H7 (cell line): ENCODE results near the gene POU3F1. TPM values are rescaled to one million over a fixed set of nuclear protein-coding genes. Genes with fewer than 3 reads are reported as not detected.
"Not testable (repeated sequence)": the region's sequence is repeated elsewhere in the genome, so short reads cannot be mapped to it uniquely, and the experiment has no call there.

Experiments
- DNase-seq: peaks from one replicate; pipeline ENCODE4 v3.0.0; 2012
- H3K27me3 ChIP-seq: 2 replicates; pipeline ENCODE4 v1.6.0; 2011; ENCODE audit warnings: mild to moderate bottlenecking, low read length; ENCODE audit not compliant: control insufficient read depth, insufficient read depth
- H3K36me3 ChIP-seq: replicated peaks from 2 replicates; pipeline ENCODE4 v1.5.1; 2011; ENCODE audit warnings: low read length; ENCODE audit not compliant: control insufficient read depth, insufficient read depth
- H3K4me3 ChIP-seq: 2 replicates; pipeline ENCODE4 v1.5.1; 2011; ENCODE audit warnings: low read depth, mild to moderate bottlenecking, control low read depth, low read length, moderate library complexity; ENCODE audit not compliant: insufficient read depth
- total RNA-seq: library from RNA; depleted of rRNA; stranded (reverse); fragments of >200 nt; shearing (Covaris generic); gene quantifications from 2 replicates; pipeline ENCODE4 v1.2.3, GENCODE V29; 2014

Gene POU3F1
- total RNA-seq, 1 experiment from 2014 or later = 2.9 TPM

DNA sequence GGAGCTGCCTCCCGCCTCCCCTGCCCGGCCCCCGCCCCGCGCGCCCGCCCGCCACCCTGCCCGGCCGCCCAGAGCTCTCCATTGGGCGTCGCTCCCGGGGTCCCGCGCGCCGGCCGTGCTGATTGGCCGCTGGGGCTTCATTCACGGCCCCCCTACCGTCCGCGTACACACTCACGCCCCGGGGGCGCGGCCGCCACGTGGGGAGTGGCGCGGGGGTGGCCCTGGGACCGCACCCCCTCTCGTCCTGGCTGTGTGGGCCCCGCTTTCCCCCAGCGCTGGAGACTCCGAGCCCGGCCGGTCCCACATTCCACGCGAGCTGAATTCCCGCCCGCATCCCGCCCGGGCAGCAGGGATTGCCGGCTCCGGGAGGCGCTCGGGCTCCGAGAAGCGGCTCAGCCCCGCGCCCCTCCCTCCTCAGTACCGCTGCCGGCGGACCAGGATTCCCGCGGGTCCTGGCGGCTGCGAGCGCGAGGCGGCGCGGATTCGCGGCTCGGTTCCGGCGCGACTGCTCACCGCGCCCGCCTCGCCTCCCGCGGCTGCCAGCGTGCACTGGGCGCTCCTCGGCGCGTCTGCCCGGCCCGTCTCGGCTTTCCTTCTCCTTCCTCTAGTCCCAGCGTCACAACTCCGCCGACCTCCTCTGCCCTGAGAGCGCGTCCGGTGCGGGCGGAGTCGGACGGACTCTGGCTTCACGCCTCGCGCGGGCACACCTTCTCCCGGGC lies 450 bp upstream of the POU3F1 start:
- Histone ChIP-seq H3K4me3 (peak overlapping the region; percentile 58), H3K27me3 (peaks cover 66% of the 10 kb centered on the region), H3K36me3 (no peaks in the 10 kb centered on the region; the same call in 1 of the 2 replicates)
- DNase-seq = peak; percentile 98

DNA sequence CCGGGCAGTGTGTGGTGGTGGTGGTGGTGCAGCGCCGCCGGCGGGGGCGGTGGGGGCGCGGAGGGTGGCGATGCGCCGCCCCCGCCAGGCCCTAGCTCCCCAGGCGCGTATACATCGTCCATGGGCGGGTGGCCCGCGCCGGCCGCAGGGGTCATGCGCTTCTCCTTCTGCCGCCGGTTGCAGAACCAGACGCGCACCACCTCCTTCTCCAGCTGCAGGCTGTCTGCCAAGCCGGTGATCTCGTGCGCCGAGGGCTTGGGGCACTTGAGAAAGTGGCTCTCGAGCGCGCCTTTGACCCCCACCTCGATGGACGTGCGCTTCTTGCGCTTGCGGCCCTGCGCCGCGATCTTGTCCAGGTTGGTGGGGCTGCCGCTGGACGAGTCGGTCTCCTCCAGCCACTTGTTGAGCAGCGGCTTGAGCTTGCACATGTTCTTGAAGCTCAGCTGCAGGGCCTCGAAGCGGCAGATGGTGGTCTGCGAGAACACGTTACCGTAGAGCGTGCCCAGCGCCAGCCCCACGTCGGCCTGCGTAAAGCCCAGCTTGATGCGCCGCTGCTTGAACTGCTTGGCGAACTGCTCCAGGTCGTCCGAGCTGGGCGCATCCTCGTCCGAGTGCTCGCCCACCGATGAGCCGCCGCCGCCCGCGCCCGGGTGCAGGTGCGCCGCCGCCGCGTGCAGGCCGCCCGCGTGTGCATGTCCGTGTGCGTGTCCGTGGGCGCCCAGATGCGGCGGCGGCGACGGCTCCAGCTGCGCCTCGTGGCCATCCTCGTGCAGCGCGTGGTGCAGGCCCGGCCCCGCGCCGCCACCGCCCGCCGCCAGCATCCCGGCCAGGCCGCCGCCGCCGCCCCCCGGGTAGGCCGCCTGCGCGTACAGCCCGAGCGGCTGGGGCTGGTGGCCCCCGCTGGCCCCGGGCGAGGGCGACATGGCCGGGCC lies 926 bp downstream of the POU3F1 start:
- peak; percentile 81 for DNase-seq
- Histone ChIP-seq H3K4me3 (peak overlapping the region; percentile 57), H3K36me3 (no peaks in the 10 kb centered on the region; the same call in 1 of the 2 replicates), H3K27me3 (peaks cover 65% of the 10 kb centered on the region)

DNA sequence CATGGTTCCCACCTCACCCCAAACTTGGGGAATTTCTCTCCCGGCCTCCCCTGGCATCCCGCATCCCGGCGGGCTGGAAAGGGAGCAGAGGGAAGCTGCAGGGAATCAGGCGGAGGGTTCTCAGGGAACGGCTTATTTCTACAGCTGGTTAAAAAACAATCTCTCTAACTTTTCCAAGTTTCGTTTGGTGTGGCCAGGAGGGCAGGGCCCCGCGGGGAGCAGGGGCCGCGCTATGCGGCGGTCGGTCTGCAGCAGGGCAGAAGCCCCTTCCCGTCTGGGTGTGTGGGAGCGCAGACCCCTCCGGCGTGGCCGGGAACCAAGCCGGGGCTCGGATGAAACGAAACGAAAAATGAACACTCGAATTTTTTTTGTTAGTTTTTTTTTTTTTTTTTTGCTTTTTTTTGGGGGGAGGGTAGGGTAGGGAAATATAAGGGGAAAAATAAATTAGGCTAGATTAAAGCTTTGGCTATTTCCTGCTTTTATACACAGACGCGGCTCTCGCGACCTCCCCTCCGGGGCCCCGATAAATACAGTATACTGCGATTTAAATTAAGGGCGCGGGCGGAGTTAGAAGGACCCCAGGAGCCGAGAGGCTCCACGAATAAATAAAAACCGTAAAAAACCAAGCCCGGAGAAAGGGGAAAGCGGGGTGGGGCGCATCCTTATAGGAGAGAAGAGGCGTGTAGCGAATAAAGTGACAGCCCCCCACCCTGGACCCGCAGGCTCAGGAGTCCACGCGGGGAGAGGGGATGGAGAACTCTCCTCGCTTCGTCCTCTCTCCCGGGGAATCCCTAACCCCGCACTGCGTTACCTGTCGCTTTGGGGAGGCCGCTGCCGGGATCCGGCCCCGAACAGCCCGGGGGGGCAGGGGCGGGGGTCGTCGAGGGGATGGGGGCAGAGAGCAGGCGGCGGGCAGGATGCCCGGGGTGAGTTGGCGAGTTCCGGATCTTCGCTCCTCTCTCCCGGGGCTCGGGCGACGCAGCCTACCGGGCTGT lies 2.1 kb downstream of the POU3F1 start:
- Histone ChIP-seq H3K4me3 (peak overlapping the region; percentile 57), H3K36me3 (no peaks in the 10 kb centered on the region; the same call in 1 of the 2 replicates), H3K27me3 (peaks cover 63% of the 10 kb centered on the region)
- peak; percentile 79 for DNase-seq

DNA sequence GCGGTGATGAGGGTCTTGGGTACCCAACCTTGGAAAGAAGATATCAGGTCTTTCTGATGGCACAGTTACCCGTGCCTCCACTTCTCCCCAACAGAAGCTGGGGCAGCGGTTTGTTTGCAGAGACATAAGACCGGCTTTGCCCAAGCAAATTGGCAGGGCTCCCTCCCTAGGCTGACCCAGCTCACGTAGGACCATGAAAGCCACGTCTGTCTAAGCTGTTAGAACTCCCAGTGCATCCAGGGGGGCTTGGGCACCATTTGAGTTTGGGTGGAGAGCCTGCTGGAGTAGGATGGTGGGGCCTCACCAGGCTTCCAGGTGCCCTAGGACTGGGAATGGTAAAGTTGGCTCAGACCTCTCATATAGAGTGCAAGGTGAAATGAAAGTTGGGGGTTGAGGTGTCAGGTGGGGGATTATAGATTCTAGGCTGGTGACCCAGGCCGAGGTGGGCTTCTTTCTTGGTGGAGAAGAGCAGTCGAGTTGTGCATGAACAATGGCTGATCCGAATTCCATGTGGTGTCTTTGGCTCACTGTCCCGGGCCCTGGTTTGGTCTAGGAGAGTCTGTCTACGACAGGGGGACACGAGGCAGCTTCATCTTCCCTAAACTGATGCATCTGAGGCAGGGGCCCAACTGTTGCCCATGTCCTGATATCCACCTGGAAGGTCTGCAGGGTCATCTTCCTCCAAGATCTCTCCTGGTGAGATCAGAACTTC lies 3.4 kb downstream of the POU3F1 start:
- DNase-seq = no peak
- Histone ChIP-seq H3K4me3 (no peak overlapping the region), H3K27me3 (peaks cover 54% of the 10 kb centered on the region), H3K36me3 (no peaks in the 10 kb centered on the region; the same call in 1 of the 2 replicates)

DNA sequence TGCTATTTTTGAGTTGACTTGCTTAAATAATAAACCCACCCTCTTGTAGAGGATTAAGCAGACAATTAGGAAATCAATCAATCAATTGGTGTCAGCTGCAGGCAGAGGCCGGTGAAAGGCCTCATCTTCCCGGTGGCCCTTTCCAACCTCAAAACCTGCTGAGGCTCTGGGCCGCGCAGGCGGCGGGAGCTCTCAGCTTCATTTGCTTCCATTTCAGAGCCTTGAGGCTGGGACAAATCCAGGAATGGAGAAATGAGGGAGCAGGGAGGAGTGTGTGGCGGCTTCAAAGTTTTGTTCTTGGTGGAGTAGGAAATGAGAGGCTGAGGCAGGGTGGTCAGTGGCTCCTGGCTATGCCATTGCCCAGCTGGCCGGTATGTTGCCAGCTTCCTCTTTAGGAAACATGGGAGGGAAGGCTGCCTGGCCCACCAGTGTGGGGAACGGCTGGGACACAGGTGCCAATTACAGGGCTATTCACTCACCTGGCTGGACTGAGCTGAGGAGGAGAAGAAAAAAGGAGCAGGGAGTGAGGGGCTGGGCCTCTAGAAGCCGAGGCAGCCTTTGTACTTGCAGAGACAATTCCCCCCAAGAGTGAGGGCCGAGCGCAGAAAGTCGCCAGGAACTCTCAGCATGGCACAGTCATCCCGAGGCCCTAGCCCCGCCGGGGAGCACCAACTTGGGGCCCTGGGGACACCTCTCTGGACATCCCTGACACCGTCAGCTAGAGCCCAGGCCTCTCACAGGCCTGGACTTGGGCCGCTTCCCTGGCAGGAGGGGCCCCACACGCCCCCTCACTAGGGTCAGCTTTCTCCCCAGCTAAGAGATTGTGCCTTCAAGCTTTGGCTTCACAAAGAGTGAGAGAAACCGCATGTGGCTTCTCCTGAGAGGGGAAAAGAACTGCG lies 4.4 kb downstream of the POU3F1 start:
- Histone ChIP-seq H3K27me3 (peaks cover 44% of the 10 kb centered on the region), H3K4me3 (no peak overlapping the region)
- DNase-seq = peak; percentile 58

DNA sequence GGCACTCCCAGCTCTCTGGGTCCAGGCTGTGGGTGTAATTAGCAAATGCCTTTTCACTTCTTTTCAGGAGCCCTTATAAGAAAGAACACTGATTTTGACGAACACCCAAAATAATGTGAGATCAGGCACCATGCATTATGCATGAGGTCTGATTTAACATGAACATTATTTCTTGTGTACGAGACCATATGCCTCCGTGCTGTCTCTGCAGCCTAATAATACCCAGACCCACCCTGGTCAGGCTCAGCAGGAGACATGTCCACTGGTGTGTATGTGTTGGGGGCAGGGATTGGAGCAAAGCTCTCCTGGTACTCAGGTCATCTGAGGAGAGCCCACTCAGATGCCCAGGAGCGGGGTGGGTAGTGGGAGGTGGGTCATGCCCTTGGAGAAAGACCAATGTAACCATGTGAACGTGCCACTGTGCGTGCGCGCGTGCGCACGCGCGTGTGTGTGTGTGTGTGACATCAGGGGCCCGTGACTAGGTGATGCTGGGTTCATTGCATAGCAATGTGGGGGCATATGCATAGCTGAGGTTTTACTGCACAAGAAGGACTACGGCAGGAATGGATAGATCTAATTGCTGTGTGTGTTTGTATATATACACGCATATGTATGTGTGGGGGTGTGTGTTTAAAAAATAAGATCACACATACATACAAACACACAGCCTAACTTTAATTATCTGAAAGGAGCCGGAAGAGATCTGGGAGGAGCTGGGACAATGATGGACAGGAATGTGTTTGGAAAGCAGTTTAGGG lies 7.1 kb downstream of the POU3F1 start:
- Histone ChIP-seq H3K36me3 (no peaks in the 10 kb centered on the region; the same call in 1 of the 2 replicates), H3K27me3 (peaks cover 23% of the 10 kb centered on the region), H3K4me3 (no peak overlapping the region)
- no peak for DNase-seq

More for the DNA sequence above, 4.4 kb downstream of the POU3F1 start:
- no peaks in the 10 kb centered on the region; the same call in 1 of the 2 replicates for H3K36me3 ChIP-seq

DNA sequence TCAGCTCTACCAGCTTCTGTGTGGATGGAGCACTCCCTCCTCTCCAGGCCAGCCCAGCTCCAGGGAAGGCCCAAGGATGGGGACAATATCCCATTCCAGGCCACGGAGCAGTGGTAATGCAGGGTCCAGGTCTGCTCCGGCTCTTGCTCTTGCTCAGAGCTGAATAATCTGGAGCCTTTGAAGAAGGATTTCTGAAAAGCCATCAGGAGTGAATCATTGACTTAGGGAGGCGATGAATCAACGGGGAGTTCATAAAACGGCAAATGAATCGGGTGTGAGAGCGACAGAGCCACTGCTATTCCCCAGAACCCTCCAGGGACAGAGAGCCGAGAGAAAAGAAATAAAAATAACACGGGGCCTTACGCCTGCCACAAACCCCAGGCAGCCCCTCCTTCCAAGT lies 7.7 kb downstream of the POU3F1 start:
- Histone ChIP-seq H3K4me3 (no peak overlapping the region), H3K36me3 (no peaks in the 10 kb centered on the region; the same call in 1 of the 2 replicates), H3K27me3 (peaks cover 17% of the 10 kb centered on the region)
- DNase-seq = no peak

DNA sequence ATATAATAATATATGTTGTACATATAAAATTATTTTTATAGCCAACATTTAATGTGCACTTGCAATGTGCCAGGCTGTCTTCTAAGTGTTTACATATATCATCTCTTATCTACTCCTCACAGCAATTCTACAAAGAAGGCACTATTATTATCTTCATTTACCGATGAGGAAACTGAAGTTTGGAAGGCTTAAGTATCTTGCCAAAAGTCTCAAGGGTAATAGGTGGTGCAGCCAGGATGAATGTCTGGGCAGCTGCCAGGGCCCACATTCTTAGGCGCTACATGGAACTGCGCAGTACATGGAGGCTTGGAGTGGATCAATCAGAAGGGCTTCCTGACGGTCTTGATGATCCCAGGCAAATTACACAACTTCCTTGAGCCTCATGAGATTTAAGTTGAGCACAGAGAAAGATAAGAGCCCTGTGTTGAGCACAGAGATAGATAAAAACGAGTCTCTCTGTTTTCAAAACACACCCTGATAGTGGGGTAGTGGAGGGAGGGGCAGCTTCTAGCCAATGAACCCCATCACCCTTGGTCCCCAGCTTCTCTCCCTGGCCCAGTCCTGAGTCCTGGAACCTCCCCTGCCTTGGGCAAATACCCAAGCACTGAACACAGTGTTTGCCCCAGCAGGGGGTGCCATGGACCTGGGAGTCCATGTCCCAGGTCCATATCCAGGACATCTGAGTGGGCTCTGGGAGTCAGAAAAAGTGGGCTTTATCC lies 9.2 kb downstream of the POU3F1 start:
- no peaks in the 10 kb centered on the region for H3K36me3 ChIP-seq
- peak; percentile 44 for DNase-seq
- H3K27me3 ChIP-seq = peaks cover 4% of the 10 kb centered on the region
- H3K4me3 ChIP-seq = no peak overlapping the region

DNA sequence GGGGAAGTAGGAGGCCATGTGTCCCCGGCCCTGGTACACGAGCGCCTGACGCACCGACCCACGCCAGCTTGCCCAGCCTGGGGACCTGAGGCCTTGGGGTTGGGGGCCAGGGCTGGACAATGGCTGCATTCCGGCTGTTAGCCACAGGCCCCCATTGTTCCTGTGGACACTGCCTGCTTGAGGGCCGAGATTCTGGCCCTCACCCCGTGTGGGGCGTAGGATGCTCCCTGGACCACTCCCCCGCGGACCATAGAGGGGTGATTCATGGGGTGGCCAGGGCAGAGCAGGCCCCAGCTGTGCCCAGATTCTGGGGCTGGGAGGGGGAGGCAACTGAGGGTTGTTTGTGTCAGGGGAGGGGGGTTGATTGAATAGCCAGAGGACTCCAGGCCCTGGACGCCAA lies 11.7 kb downstream of the POU3F1 start:
- Histone ChIP-seq H3K4me3 (no peak overlapping the region), H3K27me3 (no peaks in the 10 kb centered on the region; the same call in 1 of the 2 replicates), H3K36me3 (no peaks in the 10 kb centered on the region)
- no peak for DNase-seq

DNA sequence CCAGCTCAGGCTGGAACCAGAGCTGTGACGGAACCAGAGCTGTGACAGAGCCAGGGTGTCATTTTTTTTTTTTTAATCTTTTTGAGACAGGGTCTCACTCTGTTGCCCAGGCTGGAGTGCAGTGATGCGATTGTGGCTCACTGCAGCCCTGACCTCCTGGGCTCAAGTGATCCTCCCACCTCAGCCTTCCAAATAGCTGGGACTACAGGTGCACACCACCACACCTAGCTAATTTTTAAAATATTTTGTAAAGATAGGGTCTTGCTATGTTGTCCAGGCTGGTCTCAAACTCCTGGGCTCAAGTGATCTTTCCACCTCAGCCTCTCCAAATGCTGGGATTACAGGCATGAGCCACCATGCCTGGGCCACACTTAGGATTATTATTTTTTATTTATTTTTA lies 13.6 kb downstream of the POU3F1 start:
- not testable (repeated sequence) for DNase-seq, H3K4me3 ChIP-seq, H3K36me3 ChIP-seq, H3K27me3 ChIP-seq

DNA sequence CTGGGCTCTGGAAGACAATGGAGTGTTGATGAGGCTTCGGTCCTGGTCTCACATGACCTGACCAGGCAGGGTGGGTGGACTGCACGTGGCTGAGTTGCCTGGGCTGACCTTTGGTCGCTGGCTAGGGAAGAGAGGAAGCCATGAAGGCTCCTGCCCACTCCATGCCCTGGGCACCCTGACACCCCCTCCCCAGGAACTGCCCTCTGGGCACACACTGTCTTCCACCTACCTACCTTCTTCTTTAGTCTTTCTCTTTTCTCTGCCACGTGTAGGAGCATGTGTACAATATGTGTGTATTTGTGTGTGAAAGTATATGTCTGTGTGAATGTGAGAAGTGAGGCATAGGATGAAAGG lies 15.1 kb downstream of the POU3F1 start:
- H3K27me3 ChIP-seq = no peaks in the 10 kb centered on the region; the same call in 1 of the 2 replicates
- H3K4me3 ChIP-seq = no peak overlapping the region
- H3K36me3 ChIP-seq = peaks cover 5% of the 10 kb centered on the region
- no peak for DNase-seq
